Neutrophil (primary cell): ENCODE data around the gene RBCK1.

ENCODE experiments used
- H3K27ac ChIP-seq: fragments of 200-600 bp; sonication (generic); 2 replicates; pipeline ENCODE4 v1.5.1; 2016; ENCODE audit warnings: mild to moderate bottlenecking, moderate library complexity
- H3K27me3 ChIP-seq: fragments of 200-600 bp; sonication (generic); 2 replicates; pipeline ENCODE4 v1.6.0; 2016; ENCODE audit warnings: mild to moderate bottlenecking
- H3K36me3 ChIP-seq: fragments of 200-600 bp; sonication (generic); 2 replicates; pipeline ENCODE4 v1.5.1; 2017
- H3K4me1 ChIP-seq, 2 experiments: fragments of 200-600 bp in 1 of 2; sonication (generic) in 1 of 2; 1 replicate in 1 of 2; 2 replicates in 1 of 2; pipeline versions ENCODE4 v1.5.1 to v1.6.1; 2013 to 2016; ENCODE audit warnings: low read depth in 1 of 2, low read length in 1 of 2, mild to moderate bottlenecking in 1 of 2, moderate library complexity in 1 of 2; ENCODE audit not compliant: control insufficient read depth in 1 of 2, insufficient read depth in 1 of 2
- H3K4me3 ChIP-seq, 2 experiments: fragments of 200-600 bp in 1 of 2; sonication (generic) in 1 of 2; 1 replicate in 1 of 2; 2 replicates in 1 of 2; pipeline ENCODE4 v1.5.1; 2013 to 2016; ENCODE audit warnings: low read depth in 1 of 2, low read length in 1 of 2, mild to moderate bottlenecking in 1 of 2, moderate library complexity in 1 of 2
- H3K9me3 ChIP-seq: fragments of 200-600 bp; sonication (generic); 2 replicates; pipeline ENCODE4 v1.5.1; 2016
- CTCF ChIP-seq: fragments of 200-600 bp; sonication (generic); IDR thresholded peaks from 2 replicates; pipeline ENCODE4 v1.5.1; 2016; ENCODE audit warnings: antibody characterized with exemption

Gene RBCK1

GRCh38 chr20:400454-401275 lies 7.4 kb upstream of the RBCK1 start:
- Histone ChIP-seq H3K4me1 (peaks cover 5 to 7% of the 10 kb centered on the region in 2 experiments), H3K36me3 (peaks cover 31% of the 10 kb centered on the region), H3K27ac (no peak overlapping the region), H3K4me3 (no peak overlapping the region), H3K27me3 (no peaks in the 10 kb centered on the region), H3K9me3 (no peaks in the 10 kb centered on the region)
- no peak for TF ChIP-seq CTCF

- TF ChIP-seq CTCF = no peak
- Histone ChIP-seq H3K4me1 (peaks cover 6 to 7% of the 10 kb centered on the region in 2 experiments), H3K4me3 (no peak overlapping the region), H3K9me3 (no peaks in the 10 kb centered on the region), H3K36me3 (peaks cover 19% of the 10 kb centered on the region), H3K27ac (no peak overlapping the region), H3K27me3 (no peaks in the 10 kb centered on the region)
Observed at GRCh38 chr20:401682-402495, 6.2 kb upstream of the RBCK1 start.

- Histone ChIP-seq H3K9me3 (no peaks in the 10 kb centered on the region), H3K27ac (no peak overlapping the region), H3K4me3 (no peak overlapping the region), H3K27me3 (no peaks in the 10 kb centered on the region), H3K4me1 (peaks cover 12 to 13% of the 10 kb centered on the region in 2 experiments), H3K36me3 (peaks cover 13% of the 10 kb centered on the region)
- no peak for TF ChIP-seq CTCF
Observed at GRCh38 chr20:402496-402885, 5.6 kb upstream of the RBCK1 start.

- H3K27ac ChIP-seq = no peak overlapping the region
Observed at GRCh38 chr20:402898-403581, 5.1 kb upstream of the RBCK1 start.

More at GRCh38 chr20:402898-403581, 5.1 kb upstream of the RBCK1 start:
- no peak overlapping the region for H3K4me3 ChIP-seq
- H3K36me3 ChIP-seq = peaks cover 7% of the 10 kb centered on the region
- no peaks in the 10 kb centered on the region for H3K27me3 ChIP-seq
- no peak for TF ChIP-seq CTCF
- H3K9me3 ChIP-seq = no peaks in the 10 kb centered on the region
- peaks cover 14% of the 10 kb centered on the region in 2 experiments for H3K4me1 ChIP-seq
